HS-5 (cell line): Measurements from ENCODE around the gene DNAJB5.

Source experiments
- DNase-seq: peaks from one replicate; pipeline ENCODE4 v3.0.0-alpha.2; 2012; ENCODE audit warnings: low read depth

The DNAJB5 gene

DNA sequence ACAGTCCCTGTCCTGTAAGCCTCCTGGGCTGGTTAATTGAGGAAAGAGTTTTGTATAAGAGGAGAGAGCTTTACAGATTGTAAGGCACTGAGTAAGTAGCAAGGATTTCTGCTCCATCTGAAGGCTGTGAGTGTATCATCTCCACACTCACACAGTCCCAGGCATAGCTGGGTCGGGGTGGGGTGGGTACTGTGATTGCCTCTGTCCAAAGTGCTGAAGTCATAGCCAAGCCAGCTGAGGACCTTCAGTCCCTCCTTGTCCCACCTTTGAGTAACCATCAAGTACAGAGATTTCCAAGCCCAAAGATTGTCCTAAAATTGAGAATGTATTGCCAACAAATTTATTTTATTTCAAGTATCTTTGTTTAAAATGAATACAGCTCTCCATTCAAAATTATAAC, 5.5 kb upstream of the DNAJB5 start:
- no peak for DNase-seq

- DNase-seq: no peak
Measured at GRCh38 chr9:34985311-34985899, 4.1 kb upstream of the DNAJB5 start.

GRCh38 chr9:34986540-34987047, 3.0 kb upstream of the DNAJB5 start:
- DNase-seq: no peak

GRCh38 chr9:34987160-34987901, 2.2 kb upstream of the DNAJB5 start:
- DNase-seq: no peak

DNA sequence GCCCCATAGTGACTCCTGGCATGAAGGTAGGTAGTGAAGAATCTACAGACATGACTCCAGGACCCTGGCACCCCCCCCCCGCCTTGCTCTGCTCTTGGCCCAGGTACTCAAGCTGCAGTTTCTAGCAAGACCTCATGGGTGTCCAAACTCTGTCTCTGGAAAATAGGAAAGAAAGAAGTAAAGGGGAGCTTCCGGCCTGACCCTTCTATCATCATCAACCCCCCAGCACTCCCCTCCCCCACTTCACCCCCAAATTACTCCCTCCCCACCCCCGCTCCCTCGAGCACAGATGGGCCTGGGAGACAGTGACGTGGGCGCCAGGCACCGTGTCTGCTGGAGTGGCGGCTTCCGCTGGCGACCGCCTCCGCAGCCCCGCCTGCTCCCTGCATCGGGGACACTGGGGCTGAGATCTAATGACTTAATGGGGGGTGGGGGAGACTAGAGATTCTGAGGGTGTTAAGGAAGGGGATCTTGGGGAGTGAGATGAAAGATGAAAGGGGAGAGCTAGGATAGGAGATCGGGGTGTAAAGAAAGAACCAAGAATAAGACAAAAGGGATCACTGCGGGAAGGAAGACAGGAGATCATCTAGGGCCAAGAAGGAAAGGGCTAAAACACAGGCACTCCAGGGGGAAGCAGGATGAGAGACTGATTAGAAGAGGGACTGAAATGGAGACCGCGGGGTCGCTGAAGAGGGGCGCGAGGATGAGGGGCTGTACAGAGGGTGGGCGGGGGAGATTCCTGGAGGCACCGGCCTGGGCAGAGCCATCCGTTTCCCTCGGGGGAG, 1.1 kb upstream of the DNAJB5 start:
- DNase-seq: no peak

DNA sequence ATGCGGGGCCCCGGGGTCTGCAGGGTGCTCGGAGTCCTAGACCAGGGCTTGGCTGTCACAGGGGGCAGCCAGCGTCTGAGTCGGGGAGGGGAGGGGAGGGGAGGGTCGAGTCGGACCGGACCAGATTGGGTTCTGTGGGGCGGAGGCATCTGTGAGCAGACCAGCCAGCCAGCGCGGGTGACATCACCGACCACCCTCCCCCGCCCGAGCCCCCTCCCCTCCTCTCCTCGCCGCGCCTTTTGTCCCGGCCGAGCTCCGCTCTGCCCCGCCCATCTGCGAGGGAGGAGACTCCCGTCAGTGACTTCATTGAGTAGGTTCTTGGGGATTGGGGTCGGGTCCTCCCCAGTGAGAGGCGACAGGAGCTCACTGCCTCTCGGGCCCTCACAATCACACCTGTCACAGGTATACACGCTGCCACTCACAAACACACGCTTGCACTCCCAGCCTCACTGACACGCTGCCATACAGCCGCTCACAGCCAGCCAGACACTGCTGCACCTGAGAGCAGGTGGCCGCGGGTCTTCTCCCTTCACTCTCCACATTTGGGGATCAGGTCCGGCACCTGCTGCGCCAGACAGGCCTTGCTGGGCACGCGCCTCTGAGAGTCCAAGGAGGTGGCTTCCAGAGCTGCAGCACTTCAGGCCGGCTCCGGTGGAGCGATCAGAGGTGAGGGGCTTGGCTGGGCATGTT, 546 bp downstream of the DNAJB5 start:
- DNase-seq: no peak

- no peak for DNase-seq
Measured at GRCh38 chr9:34990908-34991606, 1.5 kb downstream of the DNAJB5 start.

DNA sequence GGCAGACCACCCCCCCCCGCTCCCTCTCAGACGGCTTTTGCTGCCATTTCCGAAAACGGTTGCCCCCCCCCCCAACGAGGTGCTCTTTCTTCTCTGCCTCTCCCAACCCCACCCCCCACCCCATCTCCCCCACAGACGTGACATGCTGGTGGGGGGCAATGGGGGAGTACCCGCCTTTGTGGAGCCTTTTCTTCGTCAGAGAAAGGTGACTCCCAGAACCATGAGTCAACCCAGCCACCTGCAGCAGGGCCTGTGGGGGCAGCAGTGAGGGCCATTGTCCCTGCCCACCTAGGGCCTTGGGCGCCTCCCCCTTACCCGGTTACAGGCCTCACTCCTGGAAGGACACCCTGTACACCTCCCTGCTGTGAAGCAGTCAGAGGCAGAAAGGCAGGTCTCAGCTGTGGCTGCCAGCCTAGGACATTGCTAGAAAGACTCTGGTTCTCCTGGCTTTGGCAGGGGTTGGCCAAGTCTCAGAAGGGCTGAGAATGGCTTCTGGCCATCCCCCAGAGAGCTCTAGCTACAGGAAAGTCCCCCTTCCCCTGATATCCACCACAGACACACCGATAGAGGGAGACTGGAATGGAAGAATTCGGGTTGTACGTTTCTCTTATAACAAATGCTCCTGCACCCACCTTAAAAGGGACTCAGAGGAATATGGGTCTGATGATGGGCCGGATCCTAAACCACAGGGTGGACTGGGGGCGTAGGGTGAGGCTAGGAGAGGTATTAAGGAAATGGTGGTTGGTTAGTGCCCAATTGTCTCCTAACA, 2.2 kb downstream of the DNAJB5 start:
- no peak for DNase-seq

DNA sequence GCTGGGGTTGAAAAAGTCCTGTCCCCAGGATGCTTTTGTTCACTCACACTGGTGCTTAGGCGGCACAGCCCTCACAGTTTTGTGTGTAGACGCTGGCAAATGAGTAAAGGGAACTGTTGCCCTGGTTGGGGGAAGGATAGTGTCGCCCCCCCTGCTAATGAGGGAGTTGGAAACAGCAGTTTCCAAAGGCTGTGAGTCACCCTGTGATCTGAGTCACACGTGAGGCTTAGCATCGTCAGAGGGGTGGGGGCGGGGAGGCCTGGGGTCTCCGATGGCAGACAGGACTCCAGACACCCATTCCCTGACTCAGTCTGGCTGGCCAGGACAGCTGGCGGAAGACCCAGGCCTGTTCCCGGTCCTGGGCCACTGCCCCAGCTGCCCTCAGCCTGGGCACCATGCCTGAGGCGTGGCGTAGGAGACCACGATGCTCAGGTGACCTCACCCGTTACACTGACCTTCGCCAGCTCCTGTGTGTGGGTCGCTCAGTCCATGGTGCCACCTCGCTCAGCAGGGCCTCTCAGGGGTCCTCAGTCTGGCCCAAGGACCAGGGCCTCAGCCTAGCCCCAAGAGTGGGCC, 2.9 kb downstream of the DNAJB5 start:
- peak; percentile 72 for DNase-seq

DNA sequence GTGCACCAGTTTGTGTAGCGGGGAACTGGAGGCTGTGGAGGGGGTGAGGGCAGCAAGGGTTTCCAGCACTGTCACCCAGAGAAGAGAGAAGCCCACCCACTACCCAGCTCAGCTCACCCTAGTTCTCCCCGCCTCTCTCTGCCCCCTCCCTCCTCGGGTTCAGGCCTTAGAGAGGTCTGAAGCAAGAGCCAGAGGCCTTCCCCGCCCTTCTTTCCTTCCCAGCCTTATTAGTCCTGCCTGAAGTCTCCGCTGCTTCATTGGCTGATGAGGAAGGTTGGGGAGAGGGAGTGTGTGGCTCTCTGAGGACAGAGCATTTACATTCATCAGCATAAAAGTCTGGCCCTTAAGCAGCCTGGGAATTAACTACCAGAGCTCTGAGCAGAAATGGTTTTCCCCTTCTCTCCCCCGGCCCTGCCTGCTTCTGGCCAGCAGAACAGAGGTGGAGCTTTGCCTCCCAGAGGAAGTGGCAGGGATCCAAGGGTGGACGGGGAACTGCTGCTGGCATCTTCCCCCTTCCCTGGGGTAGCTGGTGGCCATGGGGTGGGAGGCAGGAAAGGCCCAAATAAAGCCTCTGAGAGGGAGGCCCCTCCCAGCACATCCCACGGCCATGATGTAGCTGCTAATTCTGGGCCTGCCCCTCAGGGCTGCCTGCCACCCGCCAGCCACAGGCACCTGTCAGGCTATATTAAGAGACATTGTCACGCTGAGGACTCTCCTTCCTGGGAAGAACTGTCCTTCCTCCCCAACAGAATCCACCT, 4.1 kb downstream of the DNAJB5 start:
- no peak for DNase-seq

- DNase-seq: no peak
Measured at GRCh38 chr9:34994260-34994899, 4.8 kb downstream of the DNAJB5 start.

DNA sequence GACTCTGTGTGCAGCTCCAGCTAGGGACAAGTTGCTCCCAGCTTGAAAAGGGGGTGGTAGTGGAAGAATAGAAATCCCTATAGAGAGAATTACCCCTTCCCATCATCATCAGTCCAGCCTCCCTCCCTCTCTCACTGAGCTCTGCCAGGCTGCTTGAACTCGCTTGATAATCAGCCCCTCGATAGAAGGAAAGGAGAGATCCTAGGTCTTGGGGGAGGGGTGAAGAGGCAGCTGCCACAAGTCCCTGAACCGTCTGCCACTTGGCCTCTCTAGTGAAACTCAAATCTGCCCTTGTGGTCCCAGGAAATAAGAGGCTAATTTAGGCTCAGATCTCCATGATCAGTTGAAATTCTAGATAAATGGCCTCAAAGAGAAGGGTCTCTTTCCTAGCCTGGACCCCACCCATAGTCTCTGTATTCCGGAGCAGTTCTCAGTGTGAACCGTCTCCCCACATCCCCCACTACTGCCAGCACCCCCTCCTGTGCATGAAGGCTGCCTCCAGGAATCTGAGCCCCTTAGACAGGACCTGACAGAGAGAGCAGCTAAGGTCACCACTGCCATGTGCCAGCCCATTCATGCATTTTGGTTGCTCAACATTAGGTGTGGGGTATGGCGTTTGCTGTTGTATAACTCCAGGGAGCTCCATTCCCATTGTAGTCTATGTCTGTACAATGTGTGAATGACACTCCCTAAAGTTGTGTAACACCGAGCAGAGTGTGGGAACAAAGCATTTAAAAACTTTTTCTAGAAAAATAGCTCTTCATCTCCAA, 5.5 kb downstream of the DNAJB5 start:
- no peak for DNase-seq

DNA sequence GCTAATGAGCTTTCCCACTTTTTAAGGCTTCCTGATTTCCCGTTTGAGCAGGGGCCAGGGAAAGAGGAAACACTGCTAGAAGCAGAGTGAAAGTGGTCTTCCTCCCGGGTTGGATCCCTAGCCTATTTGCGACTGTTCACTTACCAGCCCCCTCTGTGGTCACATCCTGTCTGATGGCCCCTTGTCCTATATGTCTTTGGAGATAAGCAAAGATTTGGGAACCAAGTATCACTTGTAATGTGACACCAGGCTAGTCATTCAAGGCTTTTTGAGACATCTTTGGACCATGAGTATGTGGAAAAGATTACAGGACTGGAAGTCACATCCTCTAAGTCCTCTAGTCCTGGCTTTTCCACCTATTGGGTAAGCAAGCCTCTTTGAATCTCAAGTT, 6.1 kb downstream of the DNAJB5 start:
- DNase-seq: no peak

DNA sequence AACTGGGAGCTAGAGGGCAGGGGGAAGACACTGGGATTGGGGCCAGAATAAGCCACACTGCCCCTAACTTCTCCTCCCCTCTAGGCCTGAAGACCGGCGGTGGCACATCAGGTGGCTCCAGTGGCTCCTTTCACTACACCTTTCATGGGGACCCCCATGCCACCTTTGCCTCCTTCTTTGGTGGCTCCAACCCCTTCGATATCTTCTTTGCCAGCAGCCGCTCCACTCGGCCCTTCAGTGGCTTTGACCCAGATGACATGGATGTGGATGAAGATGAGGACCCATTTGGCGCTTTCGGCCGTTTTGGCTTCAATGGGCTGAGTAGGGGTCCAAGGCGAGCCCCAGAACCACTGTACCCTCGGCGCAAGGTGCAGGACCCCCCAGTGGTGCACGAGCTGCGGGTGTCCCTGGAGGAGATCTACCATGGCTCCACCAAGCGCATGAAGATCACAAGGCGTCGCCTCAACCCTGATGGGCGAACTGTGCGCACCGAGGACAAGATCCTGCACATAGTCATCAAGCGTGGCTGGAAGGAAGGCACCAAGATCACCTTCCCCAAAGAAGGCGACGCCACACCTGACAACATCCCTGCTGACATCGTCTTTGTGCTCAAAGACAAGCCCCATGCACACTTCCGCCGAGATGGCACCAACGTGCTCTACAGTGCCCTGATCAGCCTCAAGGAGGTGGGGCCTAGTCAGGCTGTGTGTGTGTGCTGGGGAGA, 6.8 kb downstream of the DNAJB5 start:
- no peak for DNase-seq

GRCh38 chr9:34996905-34997279, 7.3 kb downstream of the DNAJB5 start:
- DNase-seq: no peak

DNA sequence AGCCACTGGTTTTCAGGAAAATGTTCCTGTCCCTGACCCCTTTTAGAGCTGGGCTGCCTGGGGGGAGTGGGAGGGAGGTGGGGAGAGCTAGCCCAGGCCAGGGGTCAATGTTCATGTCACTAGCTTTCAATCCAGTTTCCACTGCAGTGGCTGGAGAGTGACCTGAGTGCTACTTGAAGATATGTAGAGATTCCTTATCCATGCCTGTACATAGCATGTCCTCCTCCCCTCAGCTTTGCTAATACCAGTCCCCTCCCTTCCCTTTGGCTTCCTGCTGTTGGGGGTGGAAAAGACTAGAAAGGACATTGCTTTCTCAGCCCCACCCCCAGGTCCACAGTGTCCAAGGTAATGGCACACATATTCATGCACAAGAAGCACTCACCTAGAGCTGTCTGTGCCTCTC, 7.8 kb downstream of the DNAJB5 start:
- no peak for DNase-seq

DNA sequence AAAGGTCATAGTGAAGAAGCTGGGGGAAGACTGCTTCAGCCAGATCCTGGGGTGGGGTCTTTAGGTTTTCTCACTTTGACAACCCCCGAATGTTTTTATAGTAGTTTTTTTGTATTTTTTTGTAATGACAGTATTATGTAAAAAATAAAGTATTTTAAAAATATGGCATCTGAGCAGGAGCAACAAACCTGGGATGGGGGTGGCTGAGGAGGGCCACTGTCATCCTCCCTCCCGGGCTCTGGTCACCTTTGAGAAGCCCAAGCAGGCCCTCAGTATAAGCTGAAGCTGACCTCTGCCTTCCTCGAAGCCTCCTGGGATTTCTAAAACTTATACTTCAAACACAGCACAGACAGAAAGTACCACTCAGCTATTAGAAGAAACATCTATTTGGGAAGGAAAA, 8.7 kb downstream of the DNAJB5 start:
- DNase-seq: no peak

GRCh38 chr9:34999576-34999975, 10.0 kb downstream of the DNAJB5 start:
- DNase-seq: no peak
